ENCODE data around the gene ATP11C. TPM values are rescaled to one million over a fixed set of nuclear protein-coding genes. Genes with fewer than 3 reads are reported as not detected.

Gene ATP11C
- total and polyA plus RNA-seq, 9 of the 15 experiments (the other 6 are each of a cell fraction or from before 2014, with no cell fraction given), result 18.2 to 42.2 (median 29.4) TPM

DNA sequence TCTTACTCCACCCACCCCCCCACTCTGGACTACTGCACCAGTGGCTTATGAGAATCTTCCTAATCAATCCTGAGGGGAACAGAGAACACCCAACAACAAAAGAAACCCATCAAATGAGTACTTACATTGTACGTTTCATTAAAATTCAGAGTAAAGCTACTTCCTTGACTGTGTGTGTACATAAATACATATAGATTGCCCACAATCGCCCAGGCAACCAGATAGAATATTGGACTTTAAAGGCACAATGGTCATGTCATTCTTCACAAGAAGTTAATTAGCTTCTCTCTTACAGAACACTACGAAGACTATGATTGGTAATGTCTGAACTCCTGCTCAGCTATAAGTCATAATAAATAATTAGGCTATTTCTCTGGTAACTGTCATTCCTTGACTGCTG, 12.2 kb upstream of the ATP11C start:
- no peak overlapping the region for H3K4me3 ChIP-seq
- intact Hi-C loops (cut with micrococcal nuclease), result no loop called here
- CTCF ChIA-PET (ENCODE audit: low intra/inter-chr PET ratio), result no interaction called here
- H3K27ac ChIP-seq (ENCODE audit: extremely low read depth, low read depth, low read length), result no peak overlapping the region
- no peaks in the 10 kb centered on the region; a peak in 1 of 5 replicates for H3K27me3 ChIP-seq (ENCODE audit: control insufficient read depth in 2 of 2, insufficient read depth in 2 of 2, low read length in 2 of 2)
- H3K79me2 ChIP-seq (ENCODE audit: control insufficient read depth, insufficient read depth, low read length), result no peaks in the 10 kb centered on the region
- no peak overlapping the region for H3K9ac ChIP-seq (ENCODE audit: insufficient read depth in 1 of 2, low read depth in 2 of 2, low read length in 2 of 2)
- ATAC-seq, result no peak
- H3K9me3 ChIP-seq (replicated peaks; ENCODE audit: control insufficient read depth, insufficient read depth, low read depth, low read length), result no peaks in the 10 kb centered on the region
- no peak for FAIRE-seq
- no peak for TF ChIP-seq ESRRA (IDR thresholded peaks at IDR 0.05; ENCODE audit: borderline replicate concordance, low read depth)
- H3K4me2 ChIP-seq (ENCODE audit: insufficient read depth, low read length), result no peak overlapping the region
- H3K4me1 ChIP-seq (replicated peaks in 1 of 2; ENCODE audit: control insufficient read depth in 2 of 2, insufficient read depth in 2 of 2, low read length in 2 of 2), result no peaks in the 10 kb centered on the region
- H4K20me1 ChIP-seq (replicated peaks; ENCODE audit: control insufficient read depth, insufficient read depth, low read length), result no peaks in the 10 kb centered on the region
- BruUV-seq (replicated peaks), result no TSS peak
- H2AFZ ChIP-seq (ENCODE audit: low read depth, low read length), result no peak overlapping the region
- H3K9me1 ChIP-seq (ENCODE audit: control insufficient read depth, insufficient read depth, low read length), result no peaks in the 10 kb centered on the region
- no peaks in the 10 kb centered on the region for H3K36me3 ChIP-seq (ENCODE audit: control insufficient read depth, insufficient read depth, low read length)
- WGBS (ENCODE audit: insufficient coverage, low coverage, missing lambda C conversion rate), result 5% methylated on average over 3 of the region's 3 CpGs
- in situ Hi-C loops (cut with MboI), result no loop called here
- POLR2A ChIA-PET, result no interaction called here
- DNase-seq (ENCODE audit: extremely low read depth in 1 of 4, low spot score in 3 of 4), result no peak

DNA sequence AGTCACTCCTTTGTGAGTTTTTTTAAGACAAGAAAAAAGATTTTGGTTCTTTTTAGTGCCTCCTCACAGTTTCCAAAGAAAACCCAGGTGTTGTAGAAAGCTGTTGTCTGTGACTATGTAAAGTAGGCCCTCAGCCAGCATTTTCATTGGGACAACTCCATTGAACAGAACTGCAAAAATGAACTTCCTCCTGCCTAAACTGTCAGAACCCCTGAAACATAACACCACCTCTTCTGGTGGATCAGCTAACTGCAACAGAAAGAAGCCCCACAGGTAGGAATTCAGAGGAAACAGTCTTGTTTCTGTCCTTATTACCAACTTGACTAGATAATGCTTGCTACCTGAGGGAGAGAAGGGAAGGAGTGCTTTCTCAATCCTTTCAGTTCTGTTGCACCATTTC, 3.4 kb upstream of the ATP11C start:
- Histone ChIP-seq H2AFZ (ENCODE audit: low read depth, low read length) (no peak overlapping the region), H3K4me2 (ENCODE audit: insufficient read depth, low read length) (no peak overlapping the region), H3K27me3 (ENCODE audit: control insufficient read depth in 2 of 2, insufficient read depth in 2 of 2, low read length in 2 of 2) (no peaks in the 10 kb centered on the region), H3K36me3 (ENCODE audit: control insufficient read depth, insufficient read depth, low read length) (no peaks in the 10 kb centered on the region), H3K4me1 (replicated peaks in 1 of 2; ENCODE audit: control insufficient read depth in 2 of 2, insufficient read depth in 2 of 2, low read length in 2 of 2) (peaks cover 2% of the 10 kb centered on the region in 2 experiments; a peak in 3 of 5 replicates), H3K79me2 (ENCODE audit: control insufficient read depth, insufficient read depth, low read length) (peaks cover 11% of the 10 kb centered on the region), H3K27ac (ENCODE audit: extremely low read depth, low read depth, low read length) (no peak overlapping the region), H4K20me1 (replicated peaks; ENCODE audit: control insufficient read depth, insufficient read depth, low read length) (no peaks in the 10 kb centered on the region), H3K9ac (ENCODE audit: insufficient read depth in 1 of 2, low read depth in 2 of 2, low read length in 2 of 2) (no peak overlapping the region), H3K9me3 (replicated peaks; ENCODE audit: control insufficient read depth, insufficient read depth, low read depth, low read length) (no peaks in the 10 kb centered on the region), H3K9me1 (ENCODE audit: control insufficient read depth, insufficient read depth, low read length) (no peaks in the 10 kb centered on the region), H3K4me3 (no peak overlapping the region)
- FAIRE-seq (no peak), DNase-seq (ENCODE audit: extremely low read depth in 1 of 4, low spot score in 3 of 4) (peak in 1 of 4 experiments; percentile 20), ATAC-seq (no peak)
- intact Hi-C loops (cut with micrococcal nuclease), result loop anchor here (10.0 kb wide), 1 partner anchor 151 kb away; no protein-coding TSS in a partner anchor
- TF ChIP-seq, protein P1, sequence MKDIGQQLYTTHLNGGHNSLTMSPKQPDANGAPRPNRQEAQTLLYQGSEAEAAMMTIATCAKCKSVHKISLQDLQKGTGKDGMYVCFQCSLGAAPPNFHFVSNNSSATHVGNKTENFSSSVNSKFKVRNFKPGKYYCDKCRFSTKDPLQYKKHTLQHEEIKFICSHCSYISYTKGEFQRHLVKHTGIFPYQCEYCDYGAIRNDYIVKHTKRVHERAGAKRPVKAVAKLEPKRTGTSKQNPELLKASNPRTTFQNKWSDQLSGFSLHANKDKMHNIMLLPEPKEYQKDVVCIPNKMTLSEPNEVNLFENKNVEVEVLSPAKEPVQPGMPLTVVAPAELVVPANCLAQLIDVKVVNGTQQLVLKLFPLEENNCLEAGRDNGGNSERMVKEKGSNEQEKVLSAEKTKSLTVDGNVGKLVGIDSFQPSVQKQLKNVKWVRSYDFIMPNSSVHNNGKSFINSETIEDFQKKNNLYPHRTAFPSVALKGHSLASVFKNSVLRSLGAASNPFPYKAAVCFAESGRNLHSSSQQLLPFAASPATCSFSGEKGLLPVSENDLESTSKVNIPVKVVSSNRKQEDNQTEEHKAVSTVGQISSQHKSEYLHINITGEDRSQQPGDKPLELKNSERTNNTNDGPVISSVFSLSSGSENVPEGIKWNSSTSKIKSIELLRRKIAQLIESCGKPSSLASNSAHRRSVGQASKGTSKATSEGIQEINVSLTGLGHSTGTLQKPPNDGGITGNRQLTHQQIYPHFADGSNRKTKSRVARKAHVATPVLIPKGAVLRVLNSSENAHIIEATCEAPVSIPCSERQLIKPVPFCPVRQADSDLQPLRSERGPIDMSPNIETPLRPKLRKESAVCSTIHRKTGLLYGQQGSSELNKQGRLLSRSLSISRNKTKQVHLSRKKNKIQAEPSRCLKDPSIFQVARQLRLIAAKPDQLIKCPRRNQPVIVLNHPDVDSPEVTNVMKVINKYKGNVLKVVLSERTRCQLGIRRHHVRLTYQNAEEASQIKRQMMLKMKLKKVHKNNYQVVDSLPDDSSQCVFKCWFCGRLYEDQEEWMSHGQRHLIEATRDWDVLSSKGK (CRISPR knock-in tag; IDR thresholded peaks at IDR 0.05), result no peak
- TF ChIP-seq RAD21 (CRISPR knock-in tag; conservative IDR thresholded peaks at IDR 0.05 in 1 of 2, IDR thresholded peaks at IDR 0.05 in 1 of 2), result 0 out of 4 replicates have a peak, but pooled peaks of 1 of the 2 experiments have one; percentile 4
- TF ChIP-seq, protein P2, sequence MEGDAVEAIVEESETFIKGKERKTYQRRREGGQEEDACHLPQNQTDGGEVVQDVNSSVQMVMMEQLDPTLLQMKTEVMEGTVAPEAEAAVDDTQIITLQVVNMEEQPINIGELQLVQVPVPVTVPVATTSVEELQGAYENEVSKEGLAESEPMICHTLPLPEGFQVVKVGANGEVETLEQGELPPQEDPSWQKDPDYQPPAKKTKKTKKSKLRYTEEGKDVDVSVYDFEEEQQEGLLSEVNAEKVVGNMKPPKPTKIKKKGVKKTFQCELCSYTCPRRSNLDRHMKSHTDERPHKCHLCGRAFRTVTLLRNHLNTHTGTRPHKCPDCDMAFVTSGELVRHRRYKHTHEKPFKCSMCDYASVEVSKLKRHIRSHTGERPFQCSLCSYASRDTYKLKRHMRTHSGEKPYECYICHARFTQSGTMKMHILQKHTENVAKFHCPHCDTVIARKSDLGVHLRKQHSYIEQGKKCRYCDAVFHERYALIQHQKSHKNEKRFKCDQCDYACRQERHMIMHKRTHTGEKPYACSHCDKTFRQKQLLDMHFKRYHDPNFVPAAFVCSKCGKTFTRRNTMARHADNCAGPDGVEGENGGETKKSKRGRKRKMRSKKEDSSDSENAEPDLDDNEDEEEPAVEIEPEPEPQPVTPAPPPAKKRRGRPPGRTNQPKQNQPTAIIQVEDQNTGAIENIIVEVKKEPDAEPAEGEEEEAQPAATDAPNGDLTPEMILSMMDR (IDR thresholded peaks at IDR 0.05 in 2 of 3, conservative IDR thresholded peaks at IDR 0.05 in 1 of 3; ENCODE audit: insufficient read depth in 2 of 3, low read depth in 1 of 3, low read length in 3 of 3), result peak in 2 of 3 experiments; percentile 10 to 27; a peak in 2 of 6 replicates
- TF ChIP-seq ZNF830 (CRISPR knock-in tag; IDR thresholded peaks at IDR 0.05), result no peak
- ChIA-PET CTCF (ENCODE audit: low intra/inter-chr PET ratio) (no interaction called here), POLR2A (no interaction called here)
- in situ Hi-C loops (cut with MboI), result no loop called here
- no TSS peak for BruUV-seq (replicated peaks)

All from K562 (cell line).